K562 (cell line): ENCODE measurements around the gene RASL11A. TPM values are rescaled to one million over a fixed set of nuclear protein-coding genes. Genes with fewer than 3 reads are reported as not detected.

Experiments used
- BDP1 ChIP-seq: IDR thresholded peaks from 3 replicates; pipeline ENCODE4 v1.6.1; 2011; ENCODE audit not compliant: insufficient read length, insufficient read depth
- CLOCK ChIP-seq: fragments of 250-450 bp; sonication (Bioruptor Pico); IDR thresholded peaks from 2 replicates; pipeline ENCODE4 v1.4.0; 2020; ENCODE audit warnings: mild to moderate bottlenecking, moderate library complexity, borderline replicate concordance
- CREB5 ChIP-seq: fragments of 250-450 bp; sonication (Bioruptor Pico); IDR thresholded peaks from 2 replicates; pipeline ENCODE4 v1.5.0; 2020; ENCODE audit warnings: mild to moderate bottlenecking
- CREBBP ChIP-seq: IDR thresholded peaks from one replicate; pipeline ENCODE4 v1.6.1; 2012; ENCODE audit warnings: low read depth, mild to moderate bottlenecking, control low read depth, inconsistent platforms, low read length
- FOXM1 ChIP-seq, 2 experiments: fragments of 450-650 bp in 1 of 2; sonication (generic) in 1 of 2; formaldehyde crosslinking in 1 of 2; IDR thresholded peaks; 2 replicates each; pipeline versions ENCODE4 v1.6.1 to v1.9.0; 2017 to 2022; ENCODE audit warnings: low read depth in 2 of 2, mild to moderate bottlenecking in 2 of 2, missing genetic modification reagents in 1 of 2, moderate library complexity in 1 of 2
- GABPB1 ChIP-seq: sonication (generic); formaldehyde crosslinking; IDR thresholded peaks from 2 replicates; pipeline ENCODE4 v1.8.0; 2022; ENCODE audit warnings: mild to moderate bottlenecking, missing genetic modification reagents
- HNRNPUL1 ChIP-seq: fragments of 200-400 bp; formaldehyde crosslinking; IDR thresholded peaks from 2 replicates; pipeline ENCODE4 v1.6.1; 2017; ENCODE audit warnings: low read length
- KDM2B ChIP-seq: fragments of 250-450 bp; sonication (Bioruptor Pico); IDR thresholded peaks from 2 replicates; pipeline ENCODE4 v1.8.0; 2021; ENCODE audit warnings: mild to moderate bottlenecking, moderate library complexity
- NELFE ChIP-seq: IDR thresholded peaks from 2 replicates; pipeline ENCODE4 v1.6.1; 2011; ENCODE audit warnings: mild to moderate bottlenecking; ENCODE audit not compliant: insufficient read depth, insufficient read length
- POLR3A ChIP-seq: IDR thresholded peaks from 2 replicates; pipeline ENCODE4 v1.6.1; 2011; ENCODE audit warnings: borderline replicate concordance, mild to moderate bottlenecking, moderate library complexity; ENCODE audit not compliant: insufficient read length, insufficient read depth; ENCODE audit errors: extremely low read depth
- RHOXF2B ChIP-seq: fragments of 250-450 bp; sonication (Bioruptor Pico); conservative IDR thresholded peaks from 2 replicates; pipeline ENCODE4 v1.5.1; 2021
- SRSF3 ChIP-seq: fragments of 200-400 bp; formaldehyde crosslinking; IDR thresholded peaks from 2 replicates; pipeline ENCODE4 v1.6.1; 2016; ENCODE audit warnings: mild to moderate bottlenecking, low read length, moderate library complexity; ENCODE audit not compliant: insufficient read depth
- THRAP3 ChIP-seq: fragments of 450-650 bp; IDR thresholded peaks from 2 replicates; pipeline ENCODE4 v1.6.1; 2016; ENCODE audit warnings: mild to moderate bottlenecking, inconsistent platforms, borderline replicate concordance
- ZNF318 ChIP-seq, 2 experiments: fragments of 450-650 bp; IDR thresholded peaks; 2 replicates each; pipeline ENCODE4 v1.6.1; 2016; ENCODE audit warnings: mild to moderate bottlenecking in 2 of 2, borderline replicate concordance in 1 of 2, low read depth in 1 of 2, moderate library complexity in 1 of 2
- polyA plus RNA-seq, 8 experiments: library from polyadenylated mRNA; depleted of rRNA in 4 of 8; stranded (reverse) in 5 of 8; unstranded in 3 of 8; fragments of >200 nt; fragmentation: Nextera tagmentation in 2 of 8; fragmentation: Illumina TruSeq in 1 of 8; extraction: Ambion mirVana in 2 of 8; extraction: Trizol in 1 of 8; gene quantifications; 2 replicates each; pipeline versions ENCODE4 v1.2.1 to v1.2.3, GENCODE V29; 2011 to 2014; ENCODE audit warnings: inconsistent platforms in 1 of 8, missing spikeins in 1 of 8
- total RNA-seq, 7 experiments: library from RNA; depleted of rRNA in 6 of 7; stranded (reverse); fragments of >200 nt in 6 of 7; fragmentation: Illumina TruSeq in 2 of 7; extraction: Trizol in 2 of 7; gene quantifications; 2 replicates each; pipeline versions ENCODE4 v1.2.1 to v1.2.3, GENCODE V29; 2011 to 2021; ENCODE audit warnings: low replicate concordance in 1 of 7

RASL11A gene
- total and polyA plus RNA-seq, 9 of the 15 experiments (the other 6 are each of a cell fraction or from before 2014, with no cell fraction given), result 0.11 to 2.2 (median 1.5) TPM; not detected in 1

- TF ChIP-seq ZNF318 (IDR thresholded peaks at IDR 0.05; ENCODE audit: borderline replicate concordance in 1 of 2, low read depth in 1 of 2), result no peak
- TF ChIP-seq RHOXF2B (CRISPR knock-in tag), result no peak
- no peak for TF ChIP-seq FOXM1 (IDR thresholded peaks at IDR 0.05; ENCODE audit: low read depth)
- TF ChIP-seq FOXM1 (CRISPR knock-in tag; IDR thresholded peaks at IDR 0.05; ENCODE audit: low read depth), result no peak
- TF ChIP-seq CREB5, result no peak
- TF ChIP-seq POLR3A, result no peak
- no peak for TF ChIP-seq NELFE
- no peak for TF ChIP-seq SRSF3
- no peak for TF ChIP-seq CLOCK (CRISPR knock-in tag)
- no peak for TF ChIP-seq BDP1
- no peak for TF ChIP-seq HNRNPUL1
- no peak for TF ChIP-seq KDM2B
- no peak for TF ChIP-seq GABPB1
- no peak for TF ChIP-seq CREBBP
- TF ChIP-seq THRAP3, result no peak
Measured at GRCh38 chr13:27270594-27271520, at the start of gene RASL11A (continued).
